OCI-LY1 (cell line): Measurements from ENCODE around the gene PRKAR1A.

ENCODE experiments used
- CTCF ChIP-seq: fragments of 200-600 bp; sonication (generic), shearing (Covaris generic); IDR thresholded peaks from 2 replicates; pipeline ENCODE4 v1.5.1; 2017; ENCODE audit warnings: mild to moderate bottlenecking, antibody characterized with exemption, low read length, moderate library complexity, mixed read lengths
- EZH2 ChIP-seq: fragments of 200-600 bp; sonication (generic), shearing (Covaris generic); IDR thresholded peaks from 2 replicates; pipeline ENCODE4 v1.8.0; 2017; ENCODE audit warnings: borderline replicate concordance, mixed run types, mild to moderate bottlenecking, antibody characterized with exemption, low read length, moderate library complexity, mixed read lengths

GRCh38 chr17:68484458-68484857, 27.8 kb upstream of the PRKAR1A start:
- TF ChIP-seq CTCF (no peak), EZH2 (no peak)
